ENCODE data around the gene CERS2.

CERS2 gene

GRCh38 chr1:150974580-150975478, at the start of gene CERS2:
Gene CERS2, minus strand, starts transcription at chr1:150974835. Its CDS starts 5,745 bp downstream, at chr1:150969090.
- DNase-seq: peak; percentile 85

GRCh38 chr1:151013518-151013917, 38.9 kb upstream of the CERS2 start:
- no peak for DNase-seq

DNA sequence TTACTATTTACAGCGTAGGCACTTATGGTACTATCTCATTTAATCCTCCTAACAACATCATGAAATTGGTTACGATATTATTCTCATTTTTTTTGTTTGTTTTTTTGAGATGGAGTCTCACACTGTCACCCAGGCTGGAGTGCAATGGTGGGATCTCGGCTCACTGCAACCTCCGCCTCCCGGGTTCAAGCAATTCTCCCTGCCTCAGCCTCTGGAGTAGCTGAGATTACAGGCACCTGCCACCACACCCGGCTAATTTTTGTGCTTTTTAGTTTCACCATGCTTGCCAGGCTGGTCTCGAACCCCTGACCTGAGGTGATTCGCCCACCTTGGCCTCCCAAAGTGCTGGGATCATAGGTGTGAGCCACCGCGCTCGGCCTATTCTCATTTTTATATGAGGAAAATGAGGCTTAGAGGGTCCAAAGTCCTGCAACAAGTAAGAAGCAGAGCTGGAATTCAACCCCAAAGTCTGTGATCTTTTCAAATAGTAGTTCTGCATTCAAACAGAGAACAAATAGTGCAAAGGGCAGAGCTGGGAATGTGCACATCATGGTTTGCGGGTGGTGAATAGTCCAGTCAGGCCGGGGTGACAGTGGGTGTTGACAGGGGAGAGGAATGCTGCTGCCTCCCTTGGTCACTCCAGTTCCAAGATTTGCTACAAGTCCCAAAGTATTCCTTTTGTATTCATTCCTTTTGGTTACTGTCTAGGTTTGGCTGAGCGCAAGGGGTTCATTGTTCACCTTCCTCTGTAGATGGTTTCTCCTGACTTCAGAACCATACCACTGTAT, 38.2 kb upstream of the CERS2 start:
- DNase-seq: no peak

DNA sequence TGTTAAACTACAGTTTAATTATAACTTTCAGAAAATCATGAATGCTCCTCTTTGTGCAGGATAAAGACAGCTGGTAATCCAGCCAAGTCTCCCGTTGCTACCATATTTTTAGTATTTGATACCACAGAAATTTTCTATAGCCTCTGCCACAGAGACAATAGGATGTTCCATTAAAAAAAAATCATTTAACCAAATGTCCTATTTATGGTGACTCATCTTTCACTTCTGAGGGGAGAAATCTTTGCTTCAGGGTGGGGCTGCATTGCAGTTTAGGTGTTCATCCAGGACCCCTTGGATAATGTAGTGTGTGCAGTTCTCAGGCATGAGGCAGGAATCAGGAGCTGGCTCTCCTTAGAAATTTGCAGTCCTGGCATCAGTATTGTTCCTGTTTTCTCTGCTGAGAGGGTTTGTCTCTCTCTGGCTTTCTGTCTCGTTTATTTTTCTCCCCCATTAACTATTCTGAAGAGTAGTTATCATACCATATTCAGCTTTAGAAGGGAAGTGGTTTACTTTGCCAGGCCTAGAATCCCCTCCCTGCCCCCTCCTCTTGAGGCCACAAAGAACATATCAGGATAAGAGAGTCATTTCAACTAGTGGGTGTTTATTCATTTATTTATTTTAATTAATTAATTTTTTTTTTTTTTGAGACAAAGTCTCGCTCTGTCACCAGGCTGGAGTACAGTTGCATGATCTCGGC, 36.7 kb upstream of the CERS2 start:
- no peak for DNase-seq

DNA sequence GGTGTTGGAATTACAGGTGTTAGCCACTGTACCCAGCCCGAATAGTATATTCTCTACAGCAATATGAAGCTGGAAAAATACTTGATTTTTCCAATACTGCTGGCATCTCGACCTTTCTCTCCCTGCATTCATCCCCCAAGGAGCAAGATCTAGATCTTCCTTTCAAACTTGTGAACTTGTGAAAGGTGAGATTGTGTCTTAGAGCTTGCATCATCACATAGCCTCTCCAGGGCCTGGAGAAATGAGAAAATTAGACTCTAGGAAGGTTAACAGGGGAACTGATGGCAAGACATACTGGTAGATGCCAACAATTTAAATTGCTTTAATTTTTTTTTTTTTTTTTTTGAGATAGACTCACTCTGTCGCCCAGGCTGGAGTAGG, 35.7 kb upstream of the CERS2 start:
- DNase-seq: no peak

- DNase-seq: no peak
These were observed 35.2 kb upstream of the CERS2 start for GRCh38 chr1:151009674-151010345.

DNA sequence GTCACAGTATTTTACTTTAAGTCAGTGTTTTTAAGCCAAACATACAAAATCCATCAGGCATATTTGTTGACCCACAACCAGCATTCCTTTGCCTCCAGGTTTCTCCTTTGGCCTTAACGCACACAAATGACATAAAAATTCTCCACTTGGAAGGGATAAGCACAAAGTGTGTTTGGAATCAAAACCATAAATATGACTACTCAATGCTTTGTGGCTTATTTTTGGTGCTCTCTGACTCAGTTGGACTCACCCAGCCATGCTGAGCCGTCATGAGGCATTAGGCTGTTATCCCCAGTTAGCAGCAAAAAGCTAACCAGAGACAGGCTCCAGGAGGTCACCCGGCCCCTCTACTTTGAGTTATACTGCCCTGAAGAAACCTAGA, 34.6 kb upstream of the CERS2 start:
- DNase-seq: no peak

- peak; percentile 98 for DNase-seq
These were observed 33.9 kb upstream of the CERS2 start, which contains the start of gene PRUNE1 for GRCh38 chr1:151008244-151009205. Gene PRUNE1, plus strand, starts transcription at chr1:151008449. Its CDS starts 184 bp downstream, at chr1:151008633.

- no peak for DNase-seq
These were observed 33.2 kb upstream of the CERS2 start for GRCh38 chr1:151007853-151008243.

DNA sequence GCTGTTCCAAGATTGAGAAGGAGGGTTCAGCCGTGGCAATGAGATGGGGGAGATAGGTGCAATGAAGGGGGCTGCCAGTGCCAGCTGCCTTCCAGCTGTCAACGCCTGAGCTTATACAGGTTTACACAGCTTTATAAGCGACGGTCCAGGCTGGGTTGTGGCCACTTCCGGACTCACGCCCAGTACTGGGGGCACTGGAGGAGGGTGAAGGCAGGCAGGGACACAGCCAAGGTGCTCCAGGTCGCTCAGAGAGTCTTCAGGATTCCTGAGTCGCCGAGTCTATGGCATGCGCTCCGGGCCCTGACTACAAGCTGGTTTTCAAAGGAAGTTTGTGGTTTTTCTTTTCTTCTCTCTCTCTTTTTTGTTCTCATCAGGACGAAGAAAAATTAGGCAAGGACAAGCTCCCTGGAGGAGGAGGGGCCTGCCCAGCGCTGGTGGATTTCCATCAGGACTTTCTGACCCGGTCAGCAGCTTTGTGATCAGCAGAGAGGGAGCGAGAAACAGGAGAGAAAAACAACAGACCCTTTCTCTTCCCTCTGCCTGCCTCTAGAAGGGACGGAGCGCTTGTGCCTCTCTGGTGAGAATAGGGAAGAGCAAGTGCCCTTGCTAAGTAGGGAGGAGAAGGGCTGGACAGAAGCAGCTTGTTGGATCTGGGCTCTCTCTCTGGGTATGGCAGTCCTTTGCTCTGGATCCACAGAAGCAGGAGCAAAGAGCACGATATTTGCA, 31.9 kb upstream of the CERS2 start, which contains the start of gene MINDY1:
TSS of gene MINDY1 (minus strand) at position 576 of the 726 bp plus-strand sequence. CDS start 4,285 bp downstream, outside the sequence.
- peak; percentile 41 for DNase-seq

DNA sequence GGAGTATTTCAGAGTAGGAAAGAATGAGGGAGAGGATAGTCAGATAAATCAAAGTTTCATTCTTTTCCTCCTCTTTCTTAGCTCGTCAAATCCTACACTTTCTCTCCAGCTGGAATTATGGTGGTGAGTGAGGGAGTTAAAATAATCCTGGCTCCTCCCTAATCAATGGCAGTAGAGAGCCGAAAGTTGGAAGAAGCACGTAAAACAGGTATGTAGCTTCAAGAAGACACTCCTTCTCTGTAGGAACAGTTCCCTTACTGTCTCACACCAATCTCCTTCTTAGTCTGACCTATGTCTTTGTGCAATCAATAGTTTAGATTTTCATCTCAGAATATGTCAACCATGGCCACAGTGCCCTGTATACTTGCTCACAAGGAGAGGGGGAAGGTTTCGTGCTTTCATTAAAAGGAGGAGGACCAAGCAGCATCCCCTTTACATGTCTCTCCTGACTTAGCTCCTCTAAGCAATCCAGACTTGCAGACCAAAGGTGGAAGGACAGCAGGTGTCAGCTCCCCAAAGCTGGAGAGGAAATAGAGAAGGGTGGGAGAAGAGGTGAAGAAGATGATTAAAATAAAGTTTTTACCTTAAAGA, 31.2 kb upstream of the CERS2 start:
- DNase-seq: no peak

GRCh38 chr1:151003180-151003579, 28.5 kb upstream of the CERS2 start:
- DNase-seq: peak; percentile 43

- no peak for DNase-seq
These were observed 28.0 kb upstream of the CERS2 start for GRCh38 chr1:151002611-151003010.

DNA sequence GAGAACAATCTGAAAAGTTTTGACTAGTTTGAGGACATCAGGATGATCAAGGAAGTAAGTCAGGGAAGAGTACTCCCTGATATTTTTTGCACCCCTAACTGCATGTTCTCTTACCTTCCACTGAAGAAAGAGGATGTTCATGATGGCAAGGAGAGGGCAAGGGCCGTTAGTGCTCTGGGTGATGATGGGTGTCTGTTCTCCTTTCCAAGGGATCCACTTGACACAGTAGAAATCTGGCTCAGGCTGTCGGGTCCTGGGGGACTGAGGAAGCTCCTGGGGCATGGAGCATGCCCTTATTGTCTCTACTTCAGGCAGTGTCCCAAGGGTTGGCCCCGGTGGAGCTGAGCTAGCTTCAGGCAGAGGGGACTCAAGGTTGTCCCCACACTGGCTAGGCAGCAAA, 27.4 kb upstream of the CERS2 start:
- DNase-seq: no peak

DNA sequence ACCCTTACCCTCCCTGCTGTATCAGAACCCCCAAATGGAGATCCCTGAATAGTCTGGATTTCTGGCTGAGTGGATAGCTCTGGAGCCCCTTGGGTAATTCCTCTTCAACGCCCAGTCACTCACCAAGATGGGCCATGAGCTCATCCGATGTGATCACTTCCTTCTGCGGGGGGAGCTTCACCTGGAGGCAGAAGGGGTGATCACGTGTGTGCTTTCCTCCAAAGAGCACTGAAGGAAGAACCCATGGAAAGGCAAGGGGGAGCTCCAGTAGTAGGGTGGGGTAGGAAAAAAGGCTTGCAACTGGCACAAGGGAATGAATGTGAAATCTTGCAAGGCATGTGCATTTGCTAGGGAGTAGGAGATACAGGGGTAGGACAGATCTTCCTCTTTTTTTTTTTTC, 27.0 kb upstream of the CERS2 start:
- no peak for DNase-seq

- DNase-seq: no peak
These were observed 25.8 kb upstream of the CERS2 start for GRCh38 chr1:151000408-151000807.

DNA sequence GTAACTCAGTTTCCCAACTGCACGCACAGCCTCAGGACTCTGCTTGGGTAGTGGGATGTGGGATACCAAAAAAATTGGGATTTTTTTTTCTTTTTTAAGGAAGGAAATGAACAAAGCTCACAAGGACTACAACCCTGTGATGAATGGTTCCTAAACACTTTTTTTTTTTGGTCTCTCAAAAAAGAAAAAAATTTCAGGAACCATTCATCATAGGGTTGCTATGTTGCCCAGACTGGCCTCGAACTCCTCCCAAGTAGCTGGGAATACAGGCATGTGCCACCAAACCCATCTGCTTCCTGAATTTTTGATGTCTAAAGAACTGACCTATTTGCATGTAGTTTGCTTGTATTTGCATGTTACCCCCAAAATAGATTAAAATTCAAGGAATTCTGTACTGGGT, 25.3 kb upstream of the CERS2 start:
- no peak for DNase-seq

- DNase-seq: no peak
These were observed 24.5 kb upstream of the CERS2 start for GRCh38 chr1:150999051-150999674.

GRCh38 chr1:150997949-150998348, 23.3 kb upstream of the CERS2 start:
- DNase-seq: no peak
